ENCODE measurements around the gene WDPCP. TPM values are rescaled to one million over a fixed set of nuclear protein-coding genes. Genes with fewer than 3 reads are reported as not detected.
"Not testable (repeated sequence)": the region's sequence is repeated elsewhere in the genome, so short reads cannot be mapped to it uniquely, and the experiment has no call there.

The WDPCP gene
- total RNA-seq, 1 experiment from 2014 or later = 7.4 TPM

GRCh38 chr2:63406641-63407040 is 181.6 kb downstream of the WDPCP start:
- ATAC-seq = no peak
- ChIA-PET POLR2A (interaction anchor here (0.7 kb wide), 1 partner anchor 1025 kb away, joined by 3 read pairs; no protein-coding TSS in a partner anchor), CTCF (no interaction called here)
- in situ Hi-C loops (cut with HindIII; ENCODE audit: low pct_unique_long_range_greater_than_20kb, low sequenced_read_pairs) (no loop called here), intact Hi-C loops (cut with micrococcal nuclease; ENCODE audit: unreplicated experiment) (no loop called here)
- H3K9me3 ChIP-seq (ENCODE audit: control insufficient read depth, insufficient read depth, low read depth, low read length) = no peaks in the 10 kb centered on the region
- no peaks in the 10 kb centered on the region for H3K27me3 ChIP-seq (ENCODE audit: control insufficient read depth, insufficient read depth, low read length)
- H3K27ac ChIP-seq (ENCODE audit: low read length) = no peak overlapping the region
- no TSS peak for BruUV-seq (replicated peaks)
- no peak for TF ChIP-seq SIN3A (IDR thresholded peaks at IDR 0.05; ENCODE audit: borderline replicate concordance, insufficient read depth, low read depth, low read length)
- TF ChIP-seq REST (IDR thresholded peaks at IDR 0.05; ENCODE audit: insufficient read depth in 1 of 2, low read depth in 2 of 2, low read length in 1 of 2) = no peak
- no peak for TF ChIP-seq POLR2AphosphoS5 (IDR thresholded peaks at IDR 0.05; ENCODE audit: low read depth, low read length)
- TF ChIP-seq CTCF (IDR thresholded peaks at IDR 0.05) = no peak
- TF ChIP-seq TCF7L2 (IDR thresholded peaks at IDR 0.05; ENCODE audit: low read depth, low read length) = no peak
- no peak for DNase-seq (ENCODE audit: low read depth, low spot score)
- no peaks in the 10 kb centered on the region for H3K4me1 ChIP-seq (ENCODE audit: control insufficient read depth, insufficient read depth, low read length)
- H3K36me3 ChIP-seq (ENCODE audit: control insufficient read depth, insufficient read depth, low read length) = no peaks in the 10 kb centered on the region
- H3K4me3 ChIP-seq (ENCODE audit: low read depth in 2 of 2, low read length in 2 of 2) = no peak overlapping the region

GRCh38 chr2:63403820-63404219 is 184.5 kb downstream of the WDPCP start:
- TF ChIP-seq REST (IDR thresholded peaks at IDR 0.05; ENCODE audit: insufficient read depth in 1 of 2, low read depth in 2 of 2, low read length in 1 of 2) = no peak
- Histone ChIP-seq H3K27me3 (ENCODE audit: control insufficient read depth, insufficient read depth, low read length) (no peaks in the 10 kb centered on the region), H3K36me3 (ENCODE audit: control insufficient read depth, insufficient read depth, low read length) (no peaks in the 10 kb centered on the region), H3K4me1 (ENCODE audit: control insufficient read depth, insufficient read depth, low read length) (no peaks in the 10 kb centered on the region), H3K27ac (ENCODE audit: low read length) (no peak overlapping the region), H3K9me3 (ENCODE audit: control insufficient read depth, insufficient read depth, low read depth, low read length) (no peaks in the 10 kb centered on the region), H3K4me3 (ENCODE audit: low read depth in 2 of 2, low read length in 2 of 2) (no peak overlapping the region)
- DNase-seq (ENCODE audit: low read depth, low spot score) (no peak), ATAC-seq (no peak)
- BruUV-seq (replicated peaks) = no TSS peak
- ChIA-PET POLR2A (no interaction called here), CTCF (no interaction called here)
- in situ Hi-C loops (cut with HindIII; ENCODE audit: low pct_unique_long_range_greater_than_20kb, low sequenced_read_pairs) = no loop called here
- intact Hi-C loops (cut with micrococcal nuclease; ENCODE audit: unreplicated experiment) = no loop called here

GRCh38 chr2:63402889-63403288 is 185.4 kb downstream of the WDPCP start:
- BruUV-seq (replicated peaks); CTCF ChIA-PET; POLR2A ChIA-PET: not testable (repeated sequence)

More at GRCh38 chr2:63402889-63403288, 185.4 kb downstream of the WDPCP start:
- ATAC-seq; H3K36me3 ChIP-seq (ENCODE audit: control insufficient read depth, insufficient read depth, low read length); H3K9me3 ChIP-seq (ENCODE audit: control insufficient read depth, insufficient read depth, low read depth, low read length); intact Hi-C loops (cut with micrococcal nuclease; ENCODE audit: unreplicated experiment); H3K4me1 ChIP-seq (ENCODE audit: control insufficient read depth, insufficient read depth, low read length); DNase-seq (ENCODE audit: low read depth, low spot score); in situ Hi-C loops (cut with HindIII; ENCODE audit: low pct_unique_long_range_greater_than_20kb, low sequenced_read_pairs); H3K27ac ChIP-seq (ENCODE audit: low read length); H3K4me3 ChIP-seq (ENCODE audit: low read depth in 2 of 2, low read length in 2 of 2); H3K27me3 ChIP-seq (ENCODE audit: control insufficient read depth, insufficient read depth, low read length): not testable (repeated sequence)
